ENCODE measurements around the gene KIRREL3.

KIRREL3 gene

GRCh38 chr11:126592496-126593410 is 407.8 kb downstream of the KIRREL3 start:
- no peak for FAIRE-seq

GRCh38 chr11:126591966-126592489 is 408.5 kb downstream of the KIRREL3 start:
- FAIRE-seq: no peak

- no peak for FAIRE-seq
Observed at GRCh38 chr11:126589492-126589803, 411.1 kb downstream of the KIRREL3 start.

- FAIRE-seq: no peak
Observed at GRCh38 chr11:126588630-126589491, 411.7 kb downstream of the KIRREL3 start.

- no peak for FAIRE-seq
Observed at GRCh38 chr11:126587541-126587940, 413.0 kb downstream of the KIRREL3 start.

GRCh38 chr11:126585774-126586491 is 414.6 kb downstream of the KIRREL3 start:
- FAIRE-seq: peak; percentile 26

- FAIRE-seq: no peak
Observed at GRCh38 chr11:126585388-126585773, 415.2 kb downstream of the KIRREL3 start.

- FAIRE-seq: no peak
Observed at GRCh38 chr11:126583594-126584427, 416.8 kb downstream of the KIRREL3 start.

- FAIRE-seq: no peak
Observed at GRCh38 chr11:126583101-126583500, 417.5 kb downstream of the KIRREL3 start.

GRCh38 chr11:126581871-126582648 is 418.5 kb downstream of the KIRREL3 start:
- no peak for FAIRE-seq

- no peak for FAIRE-seq
Observed at GRCh38 chr11:126578426-126578825, 422.1 kb downstream of the KIRREL3 start.

- no peak for FAIRE-seq
Observed at GRCh38 chr11:126578021-126578420, 422.5 kb downstream of the KIRREL3 start.

- FAIRE-seq: no peak
Observed at GRCh38 chr11:126575849-126576248, 424.7 kb downstream of the KIRREL3 start.

- FAIRE-seq: no peak
Observed at GRCh38 chr11:126573325-126573978, 427.1 kb downstream of the KIRREL3 start.

- FAIRE-seq: no peak
Observed at GRCh38 chr11:126570489-126570888, 430.1 kb downstream of the KIRREL3 start.

- no peak for FAIRE-seq
Observed at GRCh38 chr11:126567419-126567818, 433.2 kb downstream of the KIRREL3 start.

GRCh38 chr11:126564566-126564965 is 436.0 kb downstream of the KIRREL3 start:
- no peak for FAIRE-seq

- no peak for FAIRE-seq
Observed at GRCh38 chr11:126561327-126561893, 439.2 kb downstream of the KIRREL3 start.

- no peak for FAIRE-seq
Observed at GRCh38 chr11:126560221-126560620, 440.3 kb downstream of the KIRREL3 start.
